Endodermal cell (in vitro differentiated cells): Measurements from ENCODE around the gene ARHGAP5. TPM values are rescaled to one million over a fixed set of nuclear protein-coding genes. Genes with fewer than 3 reads are reported as not detected.

Experiments used
- DNase-seq: peaks from one replicate; pipeline ENCODE4 v3.0.0-alpha.2; 2017
- H3K27ac ChIP-seq: 2 replicates; pipeline ENCODE4 v1.5.1; 2013; ENCODE audit warnings: mild to moderate bottlenecking, low read depth, low read length, moderate library complexity
- H3K27me3 ChIP-seq: 2 replicates; pipeline ENCODE4 v1.6.1; 2013; ENCODE audit warnings: mild to moderate bottlenecking, low read length, moderate library complexity; ENCODE audit not compliant: insufficient read depth, control insufficient read depth, poor library complexity, severe bottlenecking
- H3K36me3 ChIP-seq: 2 replicates; pipeline ENCODE4 v1.7.0; 2013; ENCODE audit warnings: mild to moderate bottlenecking, low read length, moderate library complexity; ENCODE audit not compliant: control insufficient read depth, insufficient read depth
- H3K4me1 ChIP-seq: one replicate; pipeline ENCODE4 v1.7.0; 2013; ENCODE audit warnings: low read length; ENCODE audit not compliant: control insufficient read depth, insufficient read depth
- H3K4me3 ChIP-seq: 2 replicates; pipeline ENCODE4 v1.5.1; 2013; ENCODE audit warnings: mild to moderate bottlenecking, low read length, moderate library complexity
- H3K9ac ChIP-seq: 2 replicates; pipeline ENCODE4 v1.6.1; 2013; ENCODE audit warnings: mild to moderate bottlenecking, low read length, moderate library complexity; ENCODE audit not compliant: poor library complexity, severe bottlenecking; ENCODE audit errors: extremely low read depth
- H3K9me3 ChIP-seq: 2 replicates; pipeline ENCODE4 v1.6.1; 2013; ENCODE audit warnings: mild to moderate bottlenecking, low read length, moderate library complexity; ENCODE audit not compliant: control insufficient read depth
- H3K27ac Mint-ChIP-seq: 2 replicates; pipeline ENCODE4 v1.8.0; 2020; ENCODE audit warnings: mixed read lengths
- H3K27me3 Mint-ChIP-seq: 2 replicates; pipeline ENCODE4 v1.8.0; 2021; ENCODE audit warnings: mild to moderate bottlenecking, mixed read lengths; ENCODE audit not compliant: insufficient read depth
- H3K36me3 Mint-ChIP-seq: 2 replicates; pipeline ENCODE4 v1.8.0; 2020; ENCODE audit warnings: low read depth, mixed read lengths
- H3K4me1 Mint-ChIP-seq: 2 replicates; pipeline ENCODE4 v1.8.0; 2020; ENCODE audit warnings: mixed read lengths
- H3K4me3 Mint-ChIP-seq: 2 replicates; pipeline ENCODE4 v1.8.0; 2020; ENCODE audit warnings: mild to moderate bottlenecking, moderate library complexity, mixed read lengths
- H3K9me3 Mint-ChIP-seq: 2 replicates; pipeline ENCODE4 v1.8.0; 2020; ENCODE audit warnings: mild to moderate bottlenecking, mixed read lengths
- CTCF ChIP-seq: fragments of 200-600 bp; sonication (generic); conservative IDR thresholded peaks from 2 replicates; pipeline ENCODE4 v1.5.0; 2021; ENCODE audit warnings: antibody characterized with exemption, mild to moderate bottlenecking
- WGBS, 2 experiments: methylation state at CpG; one replicate each; pipeline versions ENCODE4 v1.1.5 to v1.1.7; 2013; ENCODE audit warnings: missing lambda C conversion rate in 2 of 2, mixed read lengths in 1 of 2; ENCODE audit not compliant: insufficient coverage in 1 of 2, insufficient read length in 1 of 2; 5-methylcytosine and 5-hydroxymethylcytosine counted together
- total RNA-seq, 2 donors: library from RNA; stranded (reverse); fragmentation: NEBNext Ultra II Directional in 1 of 2; extraction: Animal tissue kit (Norgen Biotek cat#: 25700) in 1 of 2; gene quantifications; 2 replicates in 1 of 2; 3 replicates in 1 of 2; pipeline ENCODE4 v1.2.1, GENCODE V29; 2021

The ARHGAP5 gene
- total RNA-seq, 2 donors from 2014 or later: 122 to 133 TPM

GRCh38 chr14:32102152-32102787, 25.2 kb downstream of the ARHGAP5 start:
- peaks cover 62% of the 10 kb centered on the region for H3K36me3 ChIP-seq
- H3K9ac ChIP-seq: no peak overlapping the region
- 97 to 100% methylated on average over 2 to 3 of the region's 3 CpGs for WGBS, 2 experiments
- Mint-ChIP-seq H3K9me3 (no peaks in the 10 kb centered on the region), H3K27ac (no peak overlapping the region), H3K27me3 (no peaks in the 10 kb centered on the region), H3K36me3 (peaks cover 28% of the 10 kb centered on the region), H3K4me1 (peaks cover 8% of the 10 kb centered on the region), H3K4me3 (no peak overlapping the region)
- H3K9me3 ChIP-seq: no peaks in the 10 kb centered on the region
- no peaks in the 10 kb centered on the region for H3K27me3 ChIP-seq
- H3K27ac ChIP-seq: no peak overlapping the region
- DNase-seq: no peak
- TF ChIP-seq CTCF: no peak
- H3K4me3 ChIP-seq: no peak overlapping the region
- peaks cover 2% of the 10 kb centered on the region for H3K4me1 ChIP-seq

DNA sequence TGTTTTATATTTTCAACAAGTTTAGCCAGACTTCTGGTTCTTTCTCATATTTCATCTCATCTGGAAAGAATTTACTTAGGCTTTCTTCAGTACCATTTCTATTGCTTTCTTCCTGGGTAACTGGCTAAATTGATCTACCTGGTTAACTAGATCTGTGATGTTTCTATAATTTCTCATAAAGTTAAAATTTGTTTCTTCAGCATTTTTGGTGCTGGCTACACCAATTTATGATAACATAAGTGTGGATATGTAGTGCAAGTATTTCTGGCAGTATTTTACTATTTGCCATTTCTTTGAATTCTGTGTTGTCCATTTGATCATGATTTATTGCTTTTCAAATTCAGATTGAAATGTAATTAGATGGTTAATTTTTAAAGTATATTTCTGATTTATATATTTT, 25.9 kb downstream of the ARHGAP5 start:
- Histone ChIP-seq H3K4me3 (no peak overlapping the region), H3K27me3 (no peaks in the 10 kb centered on the region), H3K36me3 (peaks cover 57% of the 10 kb centered on the region), H3K9me3 (no peaks in the 10 kb centered on the region), H3K4me1 (peaks cover 2% of the 10 kb centered on the region), H3K27ac (no peak overlapping the region), H3K9ac (no peak overlapping the region)
- H3K4me3 Mint-ChIP-seq: no peak overlapping the region
- peaks cover 8% of the 10 kb centered on the region for H3K4me1 Mint-ChIP-seq
- DNase-seq: no peak
- no peak overlapping the region for H3K27ac Mint-ChIP-seq
- no peaks in the 10 kb centered on the region for H3K9me3 Mint-ChIP-seq
- TF ChIP-seq CTCF: no peak
- H3K36me3 Mint-ChIP-seq: peaks cover 26% of the 10 kb centered on the region
- no peaks in the 10 kb centered on the region for H3K27me3 Mint-ChIP-seq

GRCh38 chr14:32104308-32104707, 27.2 kb downstream of the ARHGAP5 start:
- no peak for DNase-seq
- H3K36me3 ChIP-seq: peaks cover 46% of the 10 kb centered on the region
- Mint-ChIP-seq H3K9me3 (no peaks in the 10 kb centered on the region), H3K4me3 (no peak overlapping the region), H3K36me3 (peaks cover 19% of the 10 kb centered on the region), H3K27ac (no peak overlapping the region), H3K27me3 (no peaks in the 10 kb centered on the region), H3K4me1 (peaks cover 8% of the 10 kb centered on the region)
- H3K27ac ChIP-seq: no peak overlapping the region
- no peak overlapping the region for H3K9ac ChIP-seq
- H3K9me3 ChIP-seq: no peaks in the 10 kb centered on the region
- H3K27me3 ChIP-seq: no peaks in the 10 kb centered on the region
- no peak overlapping the region for H3K4me3 ChIP-seq
- H3K4me1 ChIP-seq: peaks cover 2% of the 10 kb centered on the region
- WGBS, 2 experiments: 93% methylated on average over 1 of the region's 1 CpG; no CpG with 5 or more reads in 1 of the 2 experiments
- TF ChIP-seq CTCF: no peak
